HG02973 (cell line): ENCODE measurements around the gene LRIG1.

Experiments used
- ATAC-seq: cut with Tn5 transposase; IDR thresholded peaks from one replicate; pipeline ENCODE4 v1.9.1; 2021; ENCODE audit warnings: moderate library complexity; ENCODE audit not compliant: unreplicated experiment

LRIG1 gene

DNA sequence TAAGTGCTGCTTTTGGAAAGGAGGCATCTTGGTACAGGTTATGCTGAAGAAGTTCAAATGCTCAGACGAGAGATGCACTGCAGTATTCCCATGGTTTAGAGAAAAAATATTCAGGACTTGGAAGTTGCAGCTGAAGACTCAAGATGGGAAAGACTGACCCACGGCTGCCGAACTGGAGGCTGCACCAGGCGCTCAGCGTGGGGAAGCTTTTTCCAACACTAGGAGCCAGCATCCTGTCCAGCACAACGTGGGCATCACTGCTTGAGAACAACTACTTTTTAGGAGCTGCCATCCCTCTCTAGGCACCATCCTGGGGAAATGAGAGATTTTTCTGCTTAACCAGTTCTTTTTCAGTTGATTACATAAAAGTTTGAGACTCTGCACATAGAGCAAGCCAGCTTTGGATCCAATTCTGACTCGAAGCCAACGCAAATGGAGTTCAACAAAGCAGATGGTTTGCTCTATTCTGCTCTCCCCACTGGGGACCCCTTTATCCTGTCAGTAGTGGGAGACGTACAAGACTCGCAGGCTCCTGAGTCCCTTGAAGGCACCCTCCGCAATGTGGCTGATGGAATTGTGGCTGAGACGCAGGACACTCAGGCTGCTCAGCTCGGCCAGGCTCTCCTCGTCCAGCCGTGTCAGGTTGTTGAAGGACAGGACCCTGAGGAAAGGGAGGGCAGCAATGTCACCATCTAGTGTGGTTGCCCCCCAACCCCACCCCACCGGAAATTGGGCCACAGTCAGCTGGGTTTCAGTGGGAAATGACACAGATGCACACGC, 93.8 kb downstream of the LRIG1 start:
- no peak for ATAC-seq

DNA sequence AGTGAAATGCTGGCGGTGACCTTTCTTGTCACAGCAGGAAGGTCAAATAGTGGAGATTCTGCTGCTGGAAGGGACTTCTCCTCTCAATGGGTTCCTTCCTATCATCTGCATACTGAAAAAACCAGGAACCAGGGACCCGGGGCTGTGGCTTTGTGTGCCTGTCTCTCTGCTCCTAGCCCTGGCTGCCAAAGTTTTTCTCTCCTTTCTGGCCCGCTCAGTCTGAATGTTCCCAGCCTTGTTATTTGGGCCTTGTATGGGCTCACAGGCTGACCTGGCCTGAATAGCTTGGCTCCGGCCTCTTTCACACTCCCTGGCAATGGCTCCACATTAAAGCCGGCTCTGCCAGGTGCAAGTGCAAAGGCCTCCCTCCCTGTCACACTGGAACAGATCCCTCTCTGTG, 94.7 kb downstream of the LRIG1 start:
- no peak for ATAC-seq

DNA sequence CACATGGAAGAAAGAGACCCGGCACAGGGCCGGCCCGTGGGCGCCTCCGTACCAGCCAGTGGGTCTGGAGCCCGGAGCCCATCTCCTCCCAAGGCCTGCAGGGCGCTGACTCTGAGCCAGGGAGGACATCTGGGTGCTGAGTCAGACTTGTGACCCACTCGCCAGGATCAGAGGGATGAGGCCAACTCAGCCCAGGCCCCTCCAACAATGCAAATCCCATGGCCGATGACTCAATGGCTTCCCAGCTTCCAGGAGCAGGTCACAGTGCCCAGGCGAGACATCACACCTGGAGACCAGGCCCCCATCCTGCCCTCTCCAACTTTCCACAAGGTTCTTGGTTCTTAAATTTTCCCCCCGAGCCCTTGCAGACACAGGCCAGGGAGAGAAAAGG, 95.1 kb downstream of the LRIG1 start:
- no peak for ATAC-seq

DNA sequence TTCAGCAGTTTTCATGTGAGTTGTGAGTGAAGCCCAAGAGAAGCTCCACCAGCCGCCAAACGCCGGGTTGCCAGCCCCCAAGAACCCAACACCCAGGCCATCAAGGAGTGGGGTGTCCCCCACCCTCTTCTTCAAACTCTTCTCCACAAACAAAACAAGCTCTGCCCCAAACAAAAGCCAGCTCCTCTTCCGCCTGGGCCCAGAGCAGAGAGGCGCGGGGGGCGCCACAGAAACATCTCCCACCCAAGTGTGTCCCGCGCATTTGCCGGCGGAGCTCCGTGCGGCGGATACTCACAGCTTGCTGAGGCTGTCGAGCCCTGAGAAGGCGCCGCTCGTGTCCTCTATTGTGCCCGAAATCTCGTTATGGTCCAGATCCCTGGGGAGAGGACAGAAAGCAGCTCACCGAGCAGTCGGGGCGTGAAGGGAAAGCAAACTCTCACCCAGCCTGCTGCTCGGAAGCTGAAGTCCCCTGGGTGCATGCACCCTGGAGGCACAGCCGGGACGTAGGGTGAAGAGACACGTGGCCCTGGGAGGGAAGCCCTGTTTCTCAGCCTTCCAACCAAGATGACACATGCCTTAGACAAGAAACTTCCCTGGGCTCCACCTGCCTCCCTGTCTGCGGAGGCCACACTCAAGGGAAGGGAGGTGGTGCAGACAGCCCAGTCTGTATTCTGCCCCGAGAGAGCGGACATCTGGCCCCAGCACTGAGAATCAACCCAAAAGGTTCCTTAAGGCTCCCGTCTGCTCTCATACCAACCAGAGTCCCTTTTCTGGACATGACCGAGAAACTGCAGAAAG, 95.7 kb downstream of the LRIG1 start:
- no peak for ATAC-seq

DNA sequence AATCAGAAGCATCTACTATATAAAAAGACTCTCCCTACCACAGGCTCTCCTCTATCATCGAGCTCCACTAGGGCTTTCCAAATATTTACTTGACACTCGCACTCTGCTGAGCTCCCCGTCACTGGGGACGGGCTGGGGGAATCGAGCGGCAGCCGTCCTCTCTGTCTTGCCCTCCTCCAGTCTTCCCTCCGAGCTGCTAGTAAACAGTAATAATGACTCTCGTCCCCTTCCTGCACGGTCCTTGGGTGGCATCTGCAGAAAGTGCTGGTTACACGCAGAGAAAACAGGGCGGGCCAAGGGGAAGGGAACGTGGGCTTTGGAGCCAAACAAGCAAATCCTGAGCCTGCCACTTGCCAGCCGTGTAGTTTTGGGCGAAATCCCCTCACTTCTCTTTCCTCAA, 96.6 kb downstream of the LRIG1 start:
- ATAC-seq, result no peak

DNA sequence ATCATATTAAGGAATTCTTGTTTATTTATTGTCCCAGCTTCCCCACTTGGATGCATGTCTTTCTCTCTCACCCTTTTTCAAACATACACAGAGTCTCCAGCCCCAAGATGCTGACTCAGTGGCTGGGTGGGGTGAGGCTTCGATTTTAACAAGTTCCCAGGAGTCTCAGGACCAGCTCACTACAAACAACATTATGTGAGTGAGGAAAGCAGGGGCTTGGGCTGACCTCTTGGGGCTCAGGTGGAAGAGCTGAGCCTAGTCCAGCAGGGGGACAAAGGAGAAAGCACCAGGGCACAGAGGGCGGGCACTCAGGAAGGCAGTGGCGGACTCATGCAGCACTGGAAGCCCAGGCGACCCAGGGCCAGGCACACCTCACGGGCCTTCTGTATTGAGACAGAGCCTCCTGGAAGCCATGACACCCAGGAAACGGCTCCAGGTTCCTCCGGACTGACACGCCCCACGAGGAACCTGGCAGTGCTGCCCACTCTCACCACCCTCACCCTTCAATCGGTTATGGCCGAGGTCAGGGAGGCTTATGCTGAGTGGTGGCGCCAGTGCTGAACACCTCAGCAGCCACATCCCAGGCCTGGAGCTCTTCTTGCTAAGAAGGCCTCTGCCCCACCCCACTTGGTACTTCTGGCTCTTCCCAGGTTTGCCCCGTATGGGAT, 97.4 kb downstream of the LRIG1 start:
- ATAC-seq, result no peak

DNA sequence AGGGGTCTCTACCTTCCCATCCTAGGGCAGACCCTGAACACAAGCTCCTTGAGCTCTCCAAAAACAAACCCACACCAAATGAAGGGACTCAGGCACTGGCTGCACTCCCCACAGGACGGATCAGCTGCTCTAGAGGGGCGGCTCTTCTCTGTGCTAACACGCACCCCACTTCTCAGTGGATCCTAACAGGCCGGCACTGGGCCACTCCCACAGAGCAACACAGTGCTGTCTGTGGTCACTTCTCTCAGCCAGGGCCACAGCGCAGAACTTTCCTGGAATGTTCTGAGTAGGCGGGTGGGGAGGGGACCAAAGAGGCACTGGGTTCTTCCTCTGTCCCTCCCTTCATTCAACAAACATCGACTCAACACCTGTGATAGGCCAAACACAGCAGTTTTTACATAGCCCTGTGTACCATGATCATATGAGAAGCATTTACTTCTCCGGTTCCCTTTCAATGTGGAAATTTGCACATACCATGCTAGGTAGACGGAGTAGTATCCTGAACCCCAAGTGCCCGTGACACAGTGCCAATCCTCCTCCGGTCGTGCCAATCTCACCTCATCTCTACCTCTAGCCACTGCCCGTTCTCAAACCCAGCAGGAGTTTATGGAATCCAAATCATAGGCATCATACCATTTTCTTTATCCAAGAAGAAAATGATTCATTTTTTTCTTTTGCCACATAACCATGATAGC, 98.1 kb downstream of the LRIG1 start:
- ATAC-seq, result no peak

DNA sequence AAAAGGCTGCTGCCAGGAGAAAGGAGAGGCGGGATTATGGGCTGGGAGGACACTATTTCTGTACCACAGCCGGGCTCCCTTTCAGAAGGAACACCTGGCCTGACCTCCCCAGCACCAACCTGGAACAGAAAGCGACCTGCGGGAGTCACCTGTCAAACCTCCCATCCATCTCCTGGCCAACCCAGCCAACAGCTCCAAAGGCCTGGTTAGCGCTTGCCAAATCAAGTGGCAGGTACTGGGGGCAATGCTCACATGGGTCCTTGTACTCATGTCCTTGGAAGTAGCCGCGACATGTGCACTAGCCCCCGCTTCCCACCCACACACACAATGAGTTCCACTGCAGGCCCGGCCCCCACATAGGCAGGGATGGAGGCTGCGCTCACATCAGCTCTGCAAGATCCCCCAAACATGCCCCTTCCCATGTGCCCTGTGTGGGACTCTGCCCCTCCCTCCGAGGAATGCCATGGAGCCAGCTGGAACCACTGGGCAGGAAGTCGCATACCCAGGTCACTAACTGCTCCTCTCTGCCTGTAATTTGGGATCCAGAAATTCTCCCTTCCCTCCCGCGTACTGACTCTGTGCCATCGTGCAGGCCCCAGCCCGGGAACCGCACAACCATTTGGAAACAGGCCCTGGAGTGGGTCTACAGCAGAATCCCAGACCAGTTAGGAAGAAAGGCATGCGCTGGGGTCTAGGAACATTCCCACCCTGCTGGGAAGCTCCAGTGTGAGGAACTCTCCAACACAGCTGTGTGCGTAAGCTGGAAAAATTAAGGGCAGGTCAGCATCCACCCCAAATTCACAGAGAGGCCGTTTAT, 98.9 kb downstream of the LRIG1 start:
- no peak for ATAC-seq

DNA sequence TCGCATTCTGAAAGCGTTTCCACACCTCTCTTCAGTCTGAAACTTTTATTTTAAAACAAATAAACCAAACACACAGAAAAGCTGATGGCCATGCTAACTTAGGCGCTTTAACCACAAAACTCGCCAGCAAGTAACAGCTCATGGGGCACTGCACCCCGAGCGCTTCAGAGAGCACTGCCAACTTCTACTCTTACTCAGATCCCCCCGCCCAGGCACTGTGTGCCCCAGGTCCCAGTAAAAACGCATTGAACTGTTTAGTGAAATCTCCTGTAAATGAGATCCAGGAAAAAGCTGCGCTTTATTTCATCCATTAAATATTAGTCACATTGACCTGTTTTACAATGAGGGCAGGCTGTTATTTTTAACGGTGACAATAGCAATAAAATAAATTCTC, 99.7 kb downstream of the LRIG1 start:
- no peak for ATAC-seq

DNA sequence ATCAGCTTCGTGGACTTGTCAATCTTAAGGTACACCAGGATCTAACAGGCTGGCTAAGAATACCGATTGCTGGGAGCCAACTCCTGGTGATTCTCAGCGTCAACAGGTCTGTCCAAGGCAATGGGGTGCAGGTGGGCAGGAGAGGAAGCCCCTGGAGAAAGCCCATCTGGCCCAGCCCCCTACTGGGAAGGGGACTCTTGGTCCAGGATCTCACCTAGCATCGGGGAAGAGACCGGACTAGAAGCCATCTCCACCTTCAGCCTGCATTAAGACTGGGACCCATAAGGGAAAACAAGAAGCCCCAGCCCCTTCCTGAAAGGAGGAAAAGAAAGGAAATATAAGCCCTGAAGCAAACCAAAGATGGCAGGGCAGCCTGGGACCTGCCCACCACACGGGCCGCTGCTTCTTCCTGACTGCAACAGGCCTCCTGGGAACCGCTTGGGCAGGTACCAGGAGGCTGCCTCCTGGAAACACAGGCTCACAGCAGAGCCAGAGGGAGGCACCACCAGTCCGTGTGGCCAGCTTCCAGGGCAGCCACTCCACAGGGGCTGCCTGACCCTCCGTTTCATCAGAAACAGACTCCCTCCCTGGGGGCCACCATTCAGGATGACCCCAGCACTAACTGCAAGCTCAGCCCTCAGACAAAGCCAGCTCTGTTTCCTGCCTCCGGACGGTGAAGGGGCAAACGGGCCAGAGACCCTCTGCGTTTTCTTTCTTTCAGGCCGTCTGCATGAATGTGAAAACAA, 100.2 kb downstream of the LRIG1 start:
- ATAC-seq, result no peak

DNA sequence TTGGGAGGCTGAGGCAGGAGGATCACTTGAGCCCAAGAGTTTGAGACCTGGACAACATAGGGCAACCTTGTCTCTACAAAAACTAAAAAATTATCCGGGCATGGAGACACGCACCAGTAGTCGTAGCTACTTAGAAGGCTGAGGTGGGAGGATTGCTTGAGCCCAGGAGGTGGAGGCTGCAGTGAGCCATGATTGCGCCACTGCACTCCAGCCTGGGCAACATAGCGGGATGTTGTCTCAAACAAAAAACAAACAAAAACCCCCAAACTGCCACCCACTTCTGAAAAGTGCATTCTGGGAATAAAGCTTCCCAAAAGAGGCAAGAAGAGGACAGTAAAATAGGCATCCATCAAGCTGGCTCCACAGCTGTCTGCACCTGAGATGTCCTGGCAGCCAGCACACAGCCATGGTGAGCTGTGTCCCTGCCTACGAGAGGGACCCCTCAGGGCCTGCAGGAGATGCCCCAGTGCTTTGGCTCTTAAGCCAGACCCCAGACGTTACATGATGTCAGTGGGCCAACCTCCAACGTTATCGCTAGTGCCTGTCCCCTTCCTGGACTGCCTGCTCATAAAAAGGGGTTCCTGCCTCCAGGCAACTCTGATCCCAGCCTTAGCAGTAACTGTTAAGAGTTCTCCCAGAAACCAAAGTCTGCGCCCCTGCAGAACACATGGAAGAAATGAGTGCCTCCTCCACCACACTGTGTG, 101.1 kb downstream of the LRIG1 start:
- ATAC-seq, result no peak

DNA sequence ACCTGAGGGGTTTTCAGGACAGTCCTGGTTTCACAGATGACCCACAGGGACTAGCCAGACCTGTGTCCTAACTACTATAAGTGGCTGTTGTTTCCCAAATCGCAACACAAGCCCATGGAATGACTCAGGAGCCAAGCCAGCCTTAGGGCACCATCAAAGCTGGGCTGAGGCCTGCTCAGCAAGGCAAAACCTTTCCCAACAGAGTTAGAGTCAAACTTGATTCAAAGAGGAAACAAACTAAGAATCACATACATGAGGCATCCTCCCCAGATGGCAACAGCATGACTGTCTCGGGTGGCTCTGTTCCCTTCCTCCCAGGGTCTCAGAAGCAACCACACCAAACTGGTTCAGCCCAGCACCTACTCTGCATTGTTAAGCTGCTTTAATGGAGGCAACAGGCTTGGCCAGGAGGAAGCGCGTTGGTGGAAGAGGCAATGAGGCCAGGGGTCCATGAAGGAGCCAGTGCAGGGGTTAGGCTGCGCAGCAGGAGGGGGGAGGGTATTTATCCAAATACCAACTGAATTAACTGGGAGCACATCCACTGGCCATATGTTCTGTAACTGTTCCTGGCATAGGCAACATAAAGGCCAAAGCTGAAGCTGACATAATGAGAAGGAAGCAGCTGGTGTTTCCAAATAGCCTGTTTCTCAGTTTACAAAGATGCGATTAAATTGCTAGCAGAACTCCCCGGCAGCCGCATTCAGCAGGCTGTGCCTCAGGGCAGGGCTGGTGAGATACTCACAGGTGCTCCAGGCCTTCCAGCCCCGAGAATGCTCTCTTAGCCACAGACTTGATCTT, 102.4 kb downstream of the LRIG1 start:
- ATAC-seq, result no peak

DNA sequence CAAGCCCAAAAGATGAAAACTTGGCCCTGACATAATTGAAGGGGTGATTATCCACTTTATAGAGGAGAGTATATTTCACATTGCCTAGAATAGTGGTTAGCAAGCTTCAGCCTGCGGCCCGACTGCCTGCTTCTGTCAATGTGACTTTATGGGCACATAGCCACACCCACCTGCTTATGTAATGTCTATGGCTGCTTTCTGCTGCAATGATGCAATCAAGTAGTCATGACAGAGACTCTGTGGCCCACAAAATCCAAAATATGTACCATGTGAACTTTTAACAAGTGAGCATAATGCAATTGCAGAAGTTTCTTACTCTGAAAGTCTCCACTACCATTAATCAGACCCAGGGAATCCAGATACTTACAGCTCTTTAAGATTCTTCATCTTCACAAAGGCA, 103.1 kb downstream of the LRIG1 start:
- ATAC-seq, result no peak

DNA sequence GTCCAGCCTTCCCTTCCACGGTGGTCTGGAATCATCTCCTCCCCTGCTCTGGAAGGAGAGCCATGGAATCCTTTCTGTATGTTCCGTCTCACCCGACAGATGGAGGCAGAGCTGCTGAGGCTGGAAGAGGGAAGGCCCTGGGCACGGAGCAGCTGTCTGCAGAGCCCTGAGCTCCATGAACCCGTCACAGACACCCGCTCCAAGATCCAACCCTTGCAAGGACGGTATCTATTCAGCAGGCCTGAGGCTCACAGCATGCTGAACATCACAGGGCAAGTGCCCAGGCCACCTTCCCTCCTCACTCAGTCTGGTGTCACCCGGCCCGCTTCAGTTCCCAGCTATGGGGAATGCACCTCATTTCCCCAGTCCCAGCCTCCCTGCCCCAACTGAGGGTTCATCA, 103.9 kb downstream of the LRIG1 start:
- ATAC-seq, result no peak

DNA sequence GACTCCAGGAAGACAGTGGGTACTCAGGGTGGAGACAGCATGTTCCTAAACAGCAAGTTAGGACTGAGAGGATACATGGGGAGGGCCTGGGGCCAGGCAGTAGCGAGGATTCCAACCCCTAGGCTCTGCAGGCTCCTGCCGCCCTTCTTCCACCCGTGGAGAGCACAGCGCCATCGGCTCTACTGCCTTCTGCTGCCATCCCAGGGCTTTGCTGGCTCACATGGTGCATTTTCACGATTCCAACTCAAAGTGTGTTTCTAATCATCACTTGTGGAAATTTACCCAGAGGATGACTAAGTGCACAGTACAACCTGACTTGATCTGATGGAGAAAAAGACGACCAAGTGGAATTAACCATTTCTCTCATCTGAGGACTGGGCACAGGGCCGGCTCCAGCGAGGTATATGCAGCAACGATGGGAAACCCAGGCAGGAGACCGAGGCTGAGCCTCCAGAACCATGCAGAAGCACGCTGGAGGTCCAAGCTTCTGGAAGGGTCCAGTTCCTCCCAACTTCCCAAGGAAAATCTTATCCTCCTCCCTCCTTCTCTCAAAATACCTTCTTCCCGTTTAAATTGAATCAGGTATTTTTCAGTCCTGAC, 104.6 kb downstream of the LRIG1 start:
- ATAC-seq, result no peak

DNA sequence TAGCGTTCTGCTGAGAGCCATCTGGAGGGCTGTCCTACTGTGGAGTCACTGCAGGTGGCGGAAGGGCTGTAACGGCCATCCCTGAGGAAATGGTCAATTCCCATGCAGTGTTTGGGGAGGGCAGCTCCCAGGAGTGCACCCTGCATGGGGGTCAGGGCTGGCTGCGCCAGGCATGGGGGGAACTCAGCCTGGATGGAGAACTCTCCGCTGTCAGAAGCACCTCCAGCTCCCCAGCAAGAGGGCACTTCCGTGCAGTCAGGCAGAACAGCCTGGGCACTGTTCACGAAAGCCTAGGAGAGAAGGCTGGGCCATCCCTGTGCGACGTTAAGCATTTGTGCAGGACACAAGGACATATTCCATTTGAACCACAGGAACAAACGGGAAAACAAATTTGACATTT, 105.2 kb downstream of the LRIG1 start:
- ATAC-seq, result no peak

DNA sequence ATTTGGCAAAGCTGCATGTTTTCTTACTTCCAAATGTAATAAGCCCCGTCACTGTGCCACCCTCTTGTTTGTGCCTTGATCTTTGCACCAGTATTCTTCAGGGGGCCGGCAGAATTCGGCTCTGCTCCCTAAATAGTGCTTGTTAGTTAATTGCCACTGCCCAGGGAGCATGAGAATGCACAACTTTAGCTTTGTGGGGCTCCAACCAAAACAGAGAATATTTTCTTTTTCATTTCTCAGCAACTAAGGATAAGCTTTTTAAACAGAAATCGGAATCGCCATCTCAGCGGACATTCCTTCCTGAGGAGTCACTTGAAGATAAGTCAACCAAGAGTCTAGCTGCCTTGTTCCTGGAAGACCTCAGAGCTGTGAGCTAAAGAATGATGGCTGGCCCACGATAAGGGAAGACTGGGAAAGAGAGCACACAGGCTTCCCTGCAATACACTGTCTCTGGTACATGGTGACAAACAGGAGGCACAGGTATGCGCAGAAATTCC, 106.0 kb downstream of the LRIG1 start:
- no peak for ATAC-seq
